HG02759 (cell line): Measurements from ENCODE around the gene PHKA2.

ENCODE experiments used
- ATAC-seq: cut with Tn5 transposase; IDR thresholded peaks from one replicate; pipeline ENCODE4 v1.9.1; 2021; ENCODE audit warnings: mild to moderate bottlenecking, moderate library complexity; ENCODE audit not compliant: unreplicated experiment

The PHKA2 gene

DNA sequence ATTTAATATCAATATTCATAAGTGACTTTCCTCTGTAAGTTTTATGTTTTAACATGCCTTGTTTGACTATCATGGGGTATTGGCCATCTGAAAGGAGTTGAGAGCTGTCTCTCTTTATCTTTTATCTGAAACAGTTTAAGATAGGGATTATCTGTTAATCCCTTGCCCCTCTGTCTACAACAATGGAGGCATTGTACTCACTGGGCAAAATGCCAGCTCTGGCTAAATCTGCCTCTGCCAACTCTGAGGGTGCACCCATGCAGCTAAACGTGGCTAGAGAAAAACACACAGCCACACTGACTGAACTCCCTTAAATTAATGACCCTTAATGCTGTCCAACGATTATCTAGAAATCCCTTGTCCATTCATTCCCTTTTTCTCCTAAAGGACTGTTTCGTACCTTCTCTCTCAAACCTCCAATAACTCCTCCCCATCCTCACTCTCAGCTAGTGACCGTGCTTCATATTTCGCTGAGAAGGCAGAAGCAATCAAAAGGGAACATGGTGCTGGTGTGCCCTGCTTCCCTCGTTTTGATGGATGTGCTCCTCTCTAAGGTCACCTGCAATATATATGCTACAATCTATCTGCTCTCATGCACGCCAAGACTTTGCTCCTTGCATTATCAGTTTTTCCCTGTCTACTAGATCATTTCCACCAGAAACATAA lies 10.3 kb downstream of the PHKA2 start:
- ATAC-seq: no peak

DNA sequence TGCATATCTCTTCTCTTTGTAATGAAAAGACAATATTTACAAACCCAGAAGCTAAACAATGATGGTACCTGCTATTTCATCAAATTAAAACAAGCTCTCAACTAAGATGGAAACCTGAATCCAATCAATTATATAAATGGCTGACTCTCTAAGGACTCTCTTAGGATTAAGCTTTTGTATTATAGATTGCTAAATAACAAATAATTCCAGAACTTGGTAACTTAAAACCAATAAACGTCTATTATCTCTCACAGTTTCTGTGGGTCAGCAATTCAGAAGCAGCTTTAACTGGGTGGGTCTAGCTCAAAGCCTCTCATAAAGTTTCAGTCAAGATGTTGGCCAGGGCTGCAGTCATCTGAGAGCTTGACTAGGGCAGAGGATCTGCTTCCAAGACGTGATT lies 12.4 kb downstream of the PHKA2 start:
- ATAC-seq: no peak

GRCh38 chrX:18970465-18970864 lies 13.4 kb downstream of the PHKA2 start:
- ATAC-seq: no peak

- no peak for ATAC-seq
Measured at GRCh38 chrX:18966624-18967023, 17.3 kb downstream of the PHKA2 start.

DNA sequence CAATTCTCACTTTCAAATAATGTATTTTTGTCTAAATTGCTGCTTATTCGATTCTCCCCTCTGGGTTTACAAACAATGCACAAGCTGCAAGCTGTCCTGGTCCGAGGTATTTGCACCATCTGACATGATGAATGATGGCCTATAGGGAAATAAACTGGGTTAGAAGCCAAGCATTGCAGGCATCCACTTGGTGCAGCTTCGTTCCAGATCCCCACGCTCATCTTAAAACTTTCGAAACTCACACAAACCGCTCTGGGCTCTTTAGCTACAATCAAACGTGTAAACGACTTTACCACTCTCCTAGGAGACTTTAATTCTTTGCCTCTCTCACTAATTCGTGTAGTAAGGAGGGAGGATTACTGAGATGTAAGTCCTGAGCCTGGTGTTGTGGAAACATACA lies 19.0 kb downstream of the PHKA2 start:
- ATAC-seq: no peak

DNA sequence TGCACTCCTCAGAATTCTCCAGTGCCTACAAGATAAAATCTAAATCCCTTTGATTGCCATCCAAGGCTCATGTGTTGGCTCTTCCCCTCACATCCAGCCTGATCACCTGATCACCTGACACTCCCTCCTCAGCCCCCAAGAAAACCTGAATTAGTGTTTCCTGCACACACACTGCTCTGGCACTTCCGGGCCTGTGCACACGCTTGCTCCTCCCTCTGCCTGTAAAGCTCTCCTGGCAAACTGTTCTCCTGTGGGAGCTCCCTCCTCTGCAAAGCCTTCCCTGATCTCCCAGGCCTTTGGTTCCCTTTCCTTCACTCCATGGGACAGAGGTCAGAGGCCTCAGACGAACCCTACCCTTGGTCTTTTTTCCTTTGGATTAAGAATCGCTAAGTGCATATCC lies 19.9 kb downstream of the PHKA2 start:
- ATAC-seq: no peak

GRCh38 chrX:18962329-18962728 lies 21.6 kb downstream of the PHKA2 start:
- no peak for ATAC-seq

- ATAC-seq: no peak
Measured at GRCh38 chrX:18961686-18962085, 22.2 kb downstream of the PHKA2 start.

DNA sequence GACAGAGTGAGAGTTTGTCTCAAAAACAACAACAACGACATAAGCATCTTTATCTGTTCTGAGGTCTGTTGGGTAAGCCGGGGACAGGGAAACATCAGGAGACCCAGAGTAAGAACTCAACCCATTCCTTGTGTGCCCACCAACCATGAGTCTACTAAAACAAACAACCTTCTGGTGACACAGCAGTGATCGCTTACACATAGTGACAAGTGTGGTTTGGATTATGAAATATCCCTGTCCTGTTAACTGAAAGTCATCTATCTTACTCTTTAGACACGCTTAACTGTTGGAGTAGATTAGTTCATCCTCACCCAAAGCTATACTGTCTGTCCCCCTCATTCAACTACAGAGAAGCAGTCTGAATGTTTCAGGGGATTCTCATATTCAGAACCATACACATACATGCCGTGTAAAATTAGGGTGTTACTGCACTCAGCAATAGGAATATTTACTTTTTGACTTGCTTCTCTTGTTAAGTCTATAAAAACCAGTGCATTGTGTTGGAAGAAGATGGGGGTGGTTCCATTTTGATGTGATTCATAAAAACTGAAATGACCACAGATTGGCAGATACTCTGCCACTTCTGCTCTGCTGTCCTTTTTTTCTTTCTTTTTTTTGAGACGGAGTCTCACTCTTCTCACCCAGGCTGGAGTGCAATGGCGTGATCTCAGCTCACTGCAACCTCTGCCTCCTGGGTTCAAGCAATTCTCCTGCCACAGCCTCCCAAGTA lies 27.4 kb downstream of the PHKA2 start:
- no peak for ATAC-seq

DNA sequence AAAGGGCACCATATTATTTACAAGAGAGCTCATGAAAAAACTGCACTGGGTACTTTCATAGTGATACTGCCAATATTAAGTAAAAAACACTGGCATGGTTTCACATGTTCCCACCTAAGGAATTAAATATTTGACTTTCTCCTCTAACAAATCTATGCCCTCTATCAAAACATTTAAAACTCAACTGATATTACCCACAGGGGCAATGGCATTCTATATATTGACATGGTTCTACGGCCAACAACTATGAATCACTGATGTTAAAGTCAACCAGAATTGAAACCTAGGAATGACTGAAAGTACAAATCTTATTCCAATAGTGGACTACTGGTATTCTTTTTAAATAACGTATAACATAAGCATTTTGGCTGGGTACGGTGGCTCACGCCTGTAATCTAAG lies 28.2 kb downstream of the PHKA2 start:
- no peak for ATAC-seq

- ATAC-seq: no peak
Measured at GRCh38 chrX:18951032-18951431, 32.9 kb downstream of the PHKA2 start.

GRCh38 chrX:18949944-18950301 lies 34.0 kb downstream of the PHKA2 start:
- no peak for ATAC-seq

DNA sequence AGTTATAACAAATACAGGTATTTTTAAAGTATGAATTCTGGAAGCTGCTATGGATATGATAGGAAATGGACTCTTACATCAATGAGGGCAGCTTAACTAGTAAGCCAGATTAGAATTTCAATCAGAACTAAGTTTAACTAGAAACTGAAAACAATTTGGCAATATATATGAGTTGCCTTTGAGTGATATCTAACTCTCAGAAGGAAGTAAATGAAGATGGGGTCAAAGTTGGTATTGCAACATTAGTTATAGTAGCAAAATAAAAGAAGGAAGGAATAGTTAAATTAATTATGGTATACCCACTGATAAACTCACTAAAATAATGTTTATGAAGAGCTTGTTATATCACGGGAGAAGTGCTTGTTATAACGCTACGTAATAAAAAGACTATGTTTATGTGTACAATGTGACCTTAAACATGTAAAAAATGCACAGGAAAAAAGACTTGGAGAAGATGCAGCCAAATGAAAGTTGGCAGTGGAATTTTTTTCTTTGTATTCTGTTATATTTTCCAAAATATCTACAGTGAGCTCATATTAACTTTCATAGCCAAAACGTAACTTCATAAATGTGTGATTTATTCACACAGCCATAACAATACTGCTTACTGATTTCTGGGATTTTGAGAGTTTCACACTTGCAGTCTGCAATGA lies 34.5 kb downstream of the PHKA2 start:
- ATAC-seq: no peak

DNA sequence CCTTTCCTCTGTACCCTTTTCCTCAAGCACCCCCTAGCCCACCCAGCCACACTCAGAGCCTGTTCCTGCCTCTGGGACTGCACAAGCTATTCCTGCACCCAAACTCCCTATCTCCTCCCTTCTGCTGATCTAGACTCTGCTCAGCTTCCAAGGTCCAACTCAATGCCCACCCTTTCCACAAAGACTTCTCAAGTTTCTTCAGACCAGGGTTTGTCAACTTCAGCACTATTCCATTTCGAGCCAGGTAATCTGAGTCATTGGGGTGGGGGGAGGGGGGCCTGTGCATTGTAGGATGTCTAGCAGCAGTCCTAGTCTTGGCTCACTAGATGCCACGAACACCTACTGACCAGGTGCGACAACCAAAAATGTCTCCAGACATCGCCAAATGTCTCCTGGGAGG lies 37.3 kb downstream of the PHKA2 start:
- no peak for ATAC-seq

GRCh38 chrX:18946157-18946556 lies 37.8 kb downstream of the PHKA2 start:
- no peak for ATAC-seq

- ATAC-seq: no peak
Measured at GRCh38 chrX:18945483-18945882, 38.4 kb downstream of the PHKA2 start.

DNA sequence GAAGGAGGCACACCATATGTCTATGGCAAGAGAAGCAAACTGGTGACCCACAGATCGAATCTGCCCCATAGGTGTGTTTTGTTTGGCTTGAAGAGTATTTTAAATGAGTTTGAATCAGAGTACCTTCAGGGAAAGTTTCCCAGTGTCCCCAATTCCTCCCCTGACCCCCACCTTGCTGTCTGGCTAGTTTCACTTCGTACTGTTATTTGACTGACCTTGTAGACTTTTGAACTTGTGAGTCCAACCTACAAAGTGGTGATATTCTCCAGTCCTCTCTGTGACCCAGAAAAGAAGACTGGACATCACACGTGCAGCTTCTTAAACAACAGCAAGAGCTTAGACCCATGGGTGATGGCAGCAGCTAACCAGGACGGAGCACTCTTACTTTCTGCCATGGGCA lies 39.4 kb downstream of the PHKA2 start:
- ATAC-seq: no peak

DNA sequence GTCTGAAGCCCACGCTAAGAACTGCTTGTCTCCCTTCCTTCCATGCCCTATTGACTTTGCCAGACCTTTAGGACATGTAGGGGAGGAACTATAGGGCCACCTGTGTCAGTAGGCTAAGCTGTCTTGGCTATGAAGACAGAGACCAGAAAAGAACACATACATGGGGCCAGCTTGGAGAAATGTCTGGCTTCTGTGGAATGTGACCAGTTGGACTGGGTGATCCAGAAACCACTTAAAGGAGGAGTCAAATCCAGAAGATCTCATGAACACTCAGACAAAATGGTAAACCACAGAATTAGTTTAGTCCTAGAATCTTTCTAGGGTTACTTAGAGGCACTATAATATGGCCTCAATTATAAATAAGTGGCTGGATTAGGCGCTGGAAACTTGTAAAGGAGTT lies 42.0 kb downstream of the PHKA2 start:
- no peak for ATAC-seq

- ATAC-seq: no peak
Measured at GRCh38 chrX:18938710-18939109, 45.2 kb downstream of the PHKA2 start.

GRCh38 chrX:18937173-18937572 lies 46.7 kb downstream of the PHKA2 start:
- ATAC-seq: no peak

GRCh38 chrX:18935893-18936292 lies 48.0 kb downstream of the PHKA2 start:
- ATAC-seq: no peak

DNA sequence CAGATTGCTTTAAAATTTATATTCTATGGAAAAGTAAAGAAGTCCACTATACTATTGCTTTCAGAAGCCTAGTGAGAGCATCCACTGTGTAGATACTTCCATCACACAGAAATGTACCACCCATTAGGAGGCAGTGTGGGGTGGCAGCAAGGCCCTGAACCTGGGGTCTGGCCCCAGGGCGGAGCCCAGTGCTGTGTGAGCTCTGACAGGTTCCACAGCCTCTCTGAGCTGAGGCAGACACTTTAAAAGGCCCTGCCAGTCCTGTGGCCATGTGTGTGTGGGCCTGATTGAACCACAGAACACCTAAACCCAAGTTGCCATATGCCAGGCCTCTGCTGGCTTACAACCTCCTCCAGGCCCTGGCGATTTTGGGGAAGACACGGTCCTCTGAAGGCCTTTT lies 49.2 kb downstream of the PHKA2 start:
- no peak for ATAC-seq
